ENCODE results near the gene NEK1.
A peak's percentile ranks its signal among the peaks of the same experiment; 100 is the strongest.
"Not testable (repeated sequence)": the region's sequence is repeated elsewhere in the genome, so short reads cannot be mapped to it uniquely, and the experiment has no call there.

Gene NEK1

DNA sequence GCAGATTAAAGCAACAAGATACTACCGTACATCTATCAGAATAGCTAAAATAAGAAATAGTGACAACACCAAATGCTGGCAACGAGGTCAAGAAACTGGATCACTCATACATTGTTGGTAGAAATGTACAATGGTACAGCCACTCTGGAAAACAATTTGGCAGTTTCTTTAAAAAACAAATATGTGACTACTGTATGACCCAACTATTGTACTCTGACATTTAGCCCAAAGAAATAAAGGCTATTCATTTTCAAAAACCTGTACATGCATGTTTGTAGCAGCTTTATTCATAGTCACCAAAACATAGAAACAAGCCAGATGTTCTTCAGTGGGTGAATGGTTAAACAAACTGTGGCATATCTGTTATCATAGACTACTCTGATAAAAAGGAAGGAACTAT is 16.2 kb upstream of the NEK1 start:
- FAIRE-seq (no peak), DNase-seq (ENCODE audit: low spot score) (no peak)

DNA sequence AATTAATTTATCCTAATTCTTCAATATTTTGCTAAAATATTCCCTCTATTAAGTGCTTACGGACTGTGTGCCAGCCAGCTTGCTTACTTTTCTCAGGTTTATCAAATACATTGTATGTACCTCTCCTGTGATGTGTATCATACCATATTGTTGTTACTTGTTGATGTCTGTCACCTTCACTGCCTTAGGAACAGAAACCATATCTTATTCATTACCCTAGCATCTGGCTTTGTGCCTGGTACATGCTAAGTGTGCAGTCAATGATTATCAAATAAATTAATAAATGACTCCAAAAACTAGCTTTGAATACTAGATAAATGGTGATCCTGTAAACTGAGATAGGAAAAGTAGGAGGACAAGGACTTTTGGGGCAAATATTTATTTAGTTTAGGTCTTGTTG is 14.9 kb upstream of the NEK1 start:
- peak; percentile 81 for FAIRE-seq

DNA sequence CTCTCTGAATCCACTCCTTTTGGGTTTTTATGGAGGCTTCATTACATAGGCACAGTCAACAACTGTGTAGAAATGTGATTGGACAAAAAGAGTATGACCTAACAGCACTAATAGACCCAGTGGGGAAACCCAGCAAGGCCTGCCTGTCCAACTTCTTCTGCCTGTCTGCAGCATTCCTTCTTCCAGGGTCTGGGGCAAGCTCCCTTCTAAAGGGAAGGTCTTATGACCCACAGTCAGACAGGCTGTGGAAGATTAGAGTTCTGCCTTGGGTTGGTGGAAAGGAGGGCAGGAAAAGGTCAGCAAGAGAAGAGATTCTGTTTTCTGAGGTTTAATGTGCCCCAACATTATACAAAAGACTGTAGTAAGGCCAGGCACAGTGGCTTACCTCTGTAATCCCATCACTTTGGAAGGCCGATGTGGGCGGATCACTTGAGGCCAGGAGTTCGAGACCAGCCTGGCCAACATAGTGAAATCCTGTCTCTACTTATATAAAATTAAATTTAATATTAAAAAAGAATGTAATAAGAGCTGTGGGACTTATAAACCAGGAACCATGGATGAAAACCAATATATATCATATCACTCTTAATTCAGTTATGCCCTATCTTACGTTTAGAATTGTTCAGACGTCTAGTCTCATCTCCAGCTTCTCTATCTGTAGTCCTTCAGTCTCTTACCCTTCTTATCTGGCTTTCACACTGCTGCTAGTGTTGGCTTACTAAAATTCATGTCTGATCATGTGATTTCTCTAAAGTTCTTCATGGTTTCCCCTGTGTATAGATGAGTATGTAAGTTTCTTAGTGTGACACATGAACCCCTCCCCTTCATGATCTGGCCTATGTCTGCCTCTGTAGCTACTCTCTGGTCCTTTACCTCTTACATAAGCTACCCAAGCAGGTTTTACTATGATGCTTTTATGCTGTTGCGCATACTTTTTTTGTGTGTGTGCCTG is 14.2 kb upstream of the NEK1 start:
- no peak for FAIRE-seq
- no peak for DNase-seq (ENCODE audit: low spot score)

More for the DNA sequence above, 14.9 kb upstream of the NEK1 start:
- peak; percentile 48 for DNase-seq (ENCODE audit: low spot score)

DNA sequence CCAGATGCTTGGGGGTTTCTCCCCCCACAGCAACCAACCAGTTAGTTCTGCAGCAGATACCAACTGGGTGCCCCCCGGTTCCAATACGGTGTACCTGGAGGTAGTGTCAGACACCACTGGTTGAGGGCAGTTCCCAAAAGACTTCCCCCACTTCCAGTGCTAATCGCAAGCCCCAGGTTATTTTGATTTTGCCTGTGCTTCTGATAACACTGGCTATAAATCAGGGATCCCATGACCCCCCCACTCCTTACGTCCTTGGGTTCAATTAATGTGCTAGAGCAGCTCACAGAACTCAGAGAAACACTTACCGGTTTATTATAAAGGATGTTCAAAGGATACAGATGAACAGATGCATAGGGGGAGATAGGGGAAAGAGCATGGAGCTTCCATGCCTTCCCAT is 13.5 kb upstream of the NEK1 start:
- DNase-seq (ENCODE audit: low spot score) (no peak), FAIRE-seq (no peak)

DNA sequence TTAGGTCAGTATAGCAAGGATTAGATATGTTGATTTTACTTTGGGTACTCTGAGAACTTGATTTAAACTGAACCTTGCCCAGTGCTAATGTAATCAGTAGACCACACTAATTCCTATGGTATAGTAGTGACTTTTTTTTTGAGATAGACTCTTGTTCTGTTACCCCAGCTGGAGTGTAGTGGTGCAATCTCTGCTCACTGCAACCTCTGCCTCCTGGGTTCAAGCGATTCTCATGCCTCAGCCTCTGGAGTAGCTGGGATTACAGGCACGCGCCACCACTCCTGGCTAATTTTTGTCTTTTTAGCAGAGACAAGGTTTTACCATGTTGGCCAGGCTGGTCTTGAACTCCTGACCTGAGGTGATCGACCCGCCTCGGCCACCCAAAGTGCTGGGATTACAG is 11.6 kb upstream of the NEK1 start:
- DNase-seq (ENCODE audit: low spot score); FAIRE-seq: not testable (repeated sequence)

DNA sequence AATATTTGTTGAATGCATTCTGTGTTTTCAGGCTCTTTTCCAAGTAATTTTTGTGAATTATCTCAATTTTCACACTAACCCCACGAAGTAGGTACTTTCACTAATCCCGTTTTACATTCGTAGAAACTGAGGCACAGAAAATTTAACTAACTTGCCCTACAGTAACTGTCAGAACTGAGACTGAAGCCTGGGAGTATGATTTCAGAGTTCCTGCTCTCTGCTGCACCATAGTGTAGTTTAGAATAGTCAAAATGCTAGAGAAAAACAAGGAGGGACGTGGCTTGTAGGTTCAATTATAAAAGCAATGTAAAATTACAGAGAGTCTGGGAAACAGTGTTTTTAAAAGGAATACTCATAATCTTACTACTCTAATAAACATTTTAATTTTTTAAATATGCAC is 10.2 kb upstream of the NEK1 start:
- DNase-seq (ENCODE audit: low spot score) (no peak), FAIRE-seq (no peak)

DNA sequence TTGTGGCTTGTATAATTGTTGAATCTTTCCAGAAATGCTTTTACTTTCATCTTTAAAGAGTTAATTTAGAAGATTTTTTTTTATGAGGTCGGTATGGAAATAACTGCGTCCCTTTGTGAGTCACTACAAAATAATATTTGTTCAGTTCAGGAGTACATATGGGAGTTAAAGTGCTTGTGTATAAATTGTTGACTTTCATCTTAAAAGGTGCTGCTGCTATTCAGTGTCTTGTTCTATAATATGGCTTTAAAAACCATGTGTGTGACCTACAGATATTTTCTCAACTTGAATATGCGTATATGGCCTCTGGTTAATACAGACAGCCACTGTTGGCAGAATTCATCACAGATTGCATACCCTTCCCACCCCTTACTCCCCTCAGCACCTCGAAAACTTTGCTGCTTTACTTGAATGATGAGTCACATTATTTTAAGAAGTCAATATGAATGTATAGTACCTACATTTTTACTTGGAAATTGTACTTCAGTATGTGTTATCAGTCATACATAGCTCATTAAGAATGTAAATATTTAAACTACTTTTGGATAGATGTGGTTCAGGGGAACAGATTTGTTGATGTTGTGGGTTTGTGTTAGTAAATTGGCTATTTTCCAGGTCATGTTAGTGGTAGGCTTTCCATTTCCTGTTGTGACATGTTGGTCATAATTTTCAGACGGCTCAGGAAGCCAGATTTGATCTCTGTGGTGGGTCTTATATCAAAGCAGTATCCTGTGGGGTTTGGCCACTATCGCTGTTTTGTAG is 9.5 kb upstream of the NEK1 start:
- FAIRE-seq: no peak
- peak; percentile 19 for DNase-seq (ENCODE audit: low spot score)

DNA sequence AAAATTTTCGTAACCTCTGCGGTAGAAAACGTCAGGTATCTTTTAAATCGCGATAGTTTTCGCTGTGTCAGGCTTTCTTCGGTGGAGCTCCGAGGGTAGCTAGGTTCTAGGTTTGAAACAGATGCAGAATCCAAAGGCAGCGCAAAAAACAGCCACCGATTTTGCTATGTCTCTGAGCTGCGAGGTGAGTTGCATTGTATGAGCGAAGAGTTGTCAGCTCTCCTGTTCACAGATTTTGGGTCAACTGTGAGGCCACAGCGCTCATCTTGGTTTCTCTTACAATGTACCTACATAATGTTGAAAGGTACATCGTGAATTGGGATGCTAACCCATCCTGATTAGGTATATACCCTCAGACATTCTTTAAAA is 8.5 kb upstream of the NEK1 start:
- DNase-seq (ENCODE audit: low spot score): no peak
- no peak for FAIRE-seq

DNA sequence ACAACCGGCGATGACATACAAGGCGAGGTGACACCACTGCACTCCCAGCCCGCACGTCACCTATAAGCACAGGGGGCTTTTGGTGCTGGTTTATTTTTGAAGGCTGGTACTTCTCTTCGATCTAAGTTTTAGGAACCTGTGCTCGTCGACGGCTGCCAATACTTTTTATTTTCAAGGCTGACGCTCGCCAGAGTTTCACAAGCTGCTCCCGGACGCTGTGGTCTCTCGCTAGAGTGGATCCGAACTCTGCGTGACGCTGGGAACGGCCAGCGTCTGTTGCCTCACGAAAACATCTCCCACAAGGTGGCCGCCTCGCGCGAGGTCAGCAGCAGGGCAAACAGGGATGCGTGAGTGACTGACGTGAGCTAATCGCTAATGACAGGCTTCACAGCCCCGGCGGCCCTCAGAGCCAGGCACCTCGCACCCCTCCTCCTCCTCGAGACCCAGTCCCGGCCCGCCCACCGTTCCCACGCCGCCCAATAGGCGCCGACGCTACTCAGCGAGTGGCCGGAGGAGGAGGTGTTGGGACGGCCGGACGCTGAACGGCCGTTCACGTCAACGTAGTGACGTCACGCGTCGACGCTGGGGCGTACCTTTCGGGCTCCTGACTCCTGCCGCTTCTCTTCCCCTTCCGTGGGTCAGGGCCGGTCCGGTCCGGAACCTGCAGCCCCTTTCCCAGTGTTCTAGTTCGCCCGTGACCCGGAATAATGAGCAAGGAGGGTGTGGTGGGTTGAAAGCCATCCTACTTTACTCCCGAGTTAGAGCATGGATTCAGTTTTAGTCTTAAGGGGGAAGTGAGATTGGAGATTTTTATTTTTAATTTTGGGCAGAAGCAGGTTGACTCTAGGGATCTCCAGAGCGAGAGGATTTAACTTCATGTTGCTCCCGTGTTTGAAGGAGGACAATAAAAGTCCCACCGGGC is 7.8 kb upstream of the NEK1 start, which contains the start of gene CLCN3:
Gene CLCN3 (plus strand): TSS at position 621 of the 922 bp plus-strand sequence. CDS start 15,351 bp downstream, outside the sequence.
- DNase-seq (ENCODE audit: low spot score) (peak; percentile 84), FAIRE-seq (peak; percentile 54)

DNA sequence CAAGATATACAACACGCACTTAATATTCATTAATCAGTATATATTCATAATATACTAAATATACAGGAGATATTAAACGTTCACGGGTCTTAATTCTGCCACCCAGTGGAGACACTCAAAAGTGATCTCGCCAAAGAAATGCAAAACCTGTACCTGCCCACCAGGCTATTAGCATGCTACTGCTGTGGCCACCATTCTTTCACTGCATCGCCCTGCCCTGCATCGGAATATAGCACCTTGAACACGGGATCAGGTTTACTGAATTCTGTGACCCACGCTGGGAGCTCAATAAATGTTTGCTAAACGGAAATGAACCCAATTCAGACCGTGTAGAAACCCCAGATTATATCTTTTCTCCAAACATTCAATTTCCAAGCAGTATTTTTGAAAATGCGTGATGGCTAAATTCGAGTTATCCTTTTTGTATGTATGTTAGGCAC is 7.2 kb upstream of the NEK1 start:
- peak; percentile 33 for DNase-seq (ENCODE audit: low spot score)
- no peak for FAIRE-seq

DNA sequence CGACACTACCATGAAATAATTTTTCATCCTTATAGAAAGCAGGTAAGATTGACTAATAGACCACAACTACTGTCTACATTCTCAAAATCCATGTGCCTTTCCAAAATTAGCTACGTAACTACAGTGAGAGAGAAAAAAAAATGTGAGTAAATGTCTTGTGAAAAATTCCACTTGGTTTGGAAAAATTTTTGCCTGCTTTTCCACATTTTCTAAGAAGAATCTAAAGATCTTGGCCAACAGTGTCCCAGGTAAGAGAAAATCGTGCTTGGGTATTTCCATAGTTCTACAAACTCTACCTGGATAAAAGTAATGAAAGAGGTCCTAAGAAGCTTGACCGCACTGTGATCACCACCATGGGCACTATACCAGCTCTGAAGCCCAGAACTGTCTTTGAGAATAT is 6.6 kb upstream of the NEK1 start:
- FAIRE-seq (no peak), DNase-seq (ENCODE audit: low spot score) (no peak)

DNA sequence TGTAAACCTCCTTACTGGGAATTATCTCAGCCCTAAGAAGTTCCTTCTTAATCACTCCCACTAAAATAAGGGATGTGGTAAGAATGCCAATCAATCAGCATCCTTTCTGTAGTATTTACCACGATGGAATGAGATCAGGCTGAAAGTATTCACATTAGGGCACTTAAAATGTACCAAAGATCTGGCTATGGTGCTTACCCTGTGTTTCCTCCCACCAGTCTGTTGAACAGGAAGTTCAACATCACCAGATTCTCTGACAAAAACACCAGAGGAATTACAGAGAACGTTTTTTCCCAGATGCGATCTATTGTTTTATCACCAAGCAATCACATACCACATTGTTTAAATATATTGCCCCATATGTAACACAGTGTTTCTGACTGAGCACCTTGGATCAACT is 5.9 kb upstream of the NEK1 start:
- FAIRE-seq (no peak), DNase-seq (ENCODE audit: low spot score) (no peak)

DNA sequence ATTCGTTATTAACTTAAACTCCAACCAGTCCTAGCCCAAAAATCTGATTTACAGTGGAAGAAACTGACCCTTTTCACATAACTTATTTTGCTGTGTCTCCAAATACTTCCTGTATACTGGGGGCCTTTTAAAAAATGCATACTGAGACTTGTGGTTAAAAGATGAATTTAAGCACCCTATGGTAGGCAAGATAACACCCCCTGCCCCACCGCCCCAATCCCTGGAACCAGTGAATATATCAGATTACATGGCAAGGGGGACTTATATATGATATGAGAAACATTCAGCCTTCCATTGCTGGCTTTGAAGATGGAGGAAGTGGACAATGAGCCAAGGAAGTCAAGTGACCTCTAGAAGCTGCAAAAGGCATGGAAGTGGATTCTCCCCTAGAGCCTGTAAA is 4.9 kb upstream of the NEK1 start:
- DNase-seq (ENCODE audit: low spot score): no peak
- FAIRE-seq: no peak

DNA sequence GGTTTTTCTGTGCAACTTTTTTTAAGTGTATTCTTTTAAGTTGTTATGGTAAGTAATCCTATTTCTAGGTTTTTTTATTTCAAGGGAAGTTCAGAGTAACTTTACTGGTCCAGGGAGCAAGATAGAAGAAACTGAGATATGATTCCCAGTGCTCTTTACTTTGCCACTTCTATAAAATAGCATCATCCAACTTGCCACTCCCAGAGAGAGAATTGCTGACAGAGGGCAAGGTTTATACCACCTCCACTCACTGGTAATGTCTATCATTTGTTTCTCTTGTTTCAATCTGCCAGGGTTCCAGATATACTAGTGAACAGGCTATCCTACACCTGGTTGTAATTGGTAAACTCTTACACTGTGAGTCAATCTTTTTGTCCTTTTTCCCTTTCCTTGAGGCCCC is 4.5 kb upstream of the NEK1 start:
- no peak for DNase-seq (ENCODE audit: low spot score)
- no peak for FAIRE-seq

DNA sequence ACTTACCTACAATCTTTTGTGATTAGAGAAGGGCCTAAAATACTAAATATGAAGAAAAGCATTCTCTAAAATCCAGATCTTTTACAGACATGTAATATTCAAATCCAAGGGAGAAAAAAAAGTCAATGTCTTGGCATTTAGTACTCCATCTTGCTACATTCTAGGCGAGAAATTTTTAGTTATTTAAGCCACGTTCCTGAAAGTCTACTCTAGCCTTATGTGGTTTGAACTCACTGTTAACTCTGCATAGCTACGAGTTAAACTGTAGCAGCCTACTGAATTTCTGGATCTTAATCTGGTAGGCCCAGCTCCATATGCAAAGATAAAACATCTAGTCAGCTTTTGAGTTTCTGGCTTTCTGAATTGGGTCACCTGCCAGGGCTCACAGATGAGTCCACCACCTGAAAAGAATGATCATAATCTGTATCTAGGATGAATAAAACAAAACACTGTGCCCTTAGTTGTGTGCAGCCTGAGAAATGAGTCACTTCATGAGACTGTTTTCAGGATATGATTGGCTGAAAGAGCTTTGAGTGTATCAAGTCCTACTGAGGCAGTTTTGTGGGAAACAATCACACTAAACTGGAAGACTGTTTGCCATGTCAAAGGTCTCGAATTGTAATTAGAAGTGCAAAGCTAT is 3.2 kb upstream of the NEK1 start:
- no peak for FAIRE-seq
- peak; percentile 52 for DNase-seq (ENCODE audit: low spot score)

DNA sequence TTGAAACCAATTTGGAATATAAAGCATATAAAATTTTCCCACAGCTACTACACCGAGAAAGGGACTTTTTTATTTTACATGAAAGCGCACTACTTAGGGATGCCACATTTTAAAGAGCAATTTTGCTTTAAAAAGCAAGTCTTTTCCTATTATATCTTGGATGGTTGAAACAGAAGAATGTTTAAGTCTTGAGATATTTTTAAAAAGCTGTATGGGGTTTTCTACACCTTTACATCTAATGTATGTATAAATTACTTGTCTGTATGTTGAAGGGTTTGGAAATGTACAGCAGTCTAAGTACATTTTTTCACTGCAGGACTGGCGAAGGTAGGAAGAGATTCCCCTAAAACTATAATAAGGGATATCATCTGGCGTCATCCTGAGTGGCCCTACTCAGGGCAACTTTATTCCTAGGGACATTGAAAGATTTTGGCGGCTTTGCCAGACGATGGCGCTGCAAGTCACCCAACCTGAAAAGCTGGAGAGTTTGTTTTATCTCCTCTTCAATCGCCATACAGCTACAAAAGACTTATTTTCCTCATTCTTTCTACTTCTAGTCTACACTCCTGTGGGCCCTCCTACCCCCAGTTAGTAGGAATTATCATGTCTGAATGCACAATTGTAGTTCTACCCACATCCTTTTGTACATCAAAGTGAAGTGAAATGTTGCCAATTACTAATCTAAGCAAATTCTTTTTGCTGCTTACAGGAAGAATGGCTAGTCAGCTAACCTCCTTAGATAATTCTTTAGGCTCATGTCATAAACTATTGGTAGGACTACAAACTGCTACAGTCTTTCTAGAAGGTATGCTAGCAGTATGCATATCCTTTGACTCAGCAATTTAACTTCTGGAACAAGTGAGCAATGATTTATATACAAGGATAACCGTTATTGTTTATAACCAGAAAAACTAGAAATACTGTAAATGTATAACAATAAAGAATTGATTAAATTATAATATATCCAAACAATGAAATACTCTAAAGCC is 782 bp upstream of the NEK1 start:
- FAIRE-seq (no peak), DNase-seq (ENCODE audit: low spot score) (peak; percentile 38)

DNA sequence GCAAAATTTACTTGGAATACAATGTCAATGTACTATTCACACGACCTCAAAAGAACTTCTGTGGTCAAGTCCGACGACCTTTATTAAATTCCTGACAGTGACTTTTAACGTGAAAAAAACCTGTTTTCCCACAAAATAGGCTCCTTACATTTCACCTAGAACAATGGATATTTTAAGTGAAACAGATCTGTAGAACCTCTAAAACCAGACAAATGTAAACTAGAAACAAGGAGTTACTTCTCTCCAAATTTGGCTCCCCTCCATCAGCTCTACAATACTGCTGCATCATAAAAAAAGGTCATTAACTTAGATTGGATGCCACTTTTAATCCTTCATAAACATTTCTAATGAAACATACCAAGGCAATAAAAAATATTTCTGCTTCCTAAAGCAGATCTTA is 1.2 kb downstream of the NEK1 start:
- DNase-seq (ENCODE audit: low spot score): no peak
- no peak for FAIRE-seq

DNA sequence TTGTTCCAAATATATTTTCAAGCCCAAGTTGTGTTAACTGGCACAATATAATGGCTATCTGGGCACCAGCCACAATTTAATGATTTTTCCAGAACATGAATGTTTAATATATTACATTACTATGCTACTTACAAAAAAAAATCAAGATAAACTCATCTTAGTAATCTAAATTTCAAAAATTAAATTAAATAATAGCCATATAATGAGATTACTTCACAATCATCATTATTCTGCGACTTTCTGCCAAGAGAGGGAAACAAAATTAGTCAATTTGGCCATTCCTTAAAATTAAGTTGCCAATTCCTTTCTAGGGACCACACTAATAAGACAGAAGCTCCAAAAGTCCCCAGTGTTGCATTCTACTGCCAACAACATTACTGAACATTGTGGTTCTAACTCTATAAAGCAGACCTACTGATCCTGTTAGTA is 7.5 kb downstream of the NEK1 start:
- DNase-seq (ENCODE audit: low spot score) (no peak), FAIRE-seq (no peak)

DNA sequence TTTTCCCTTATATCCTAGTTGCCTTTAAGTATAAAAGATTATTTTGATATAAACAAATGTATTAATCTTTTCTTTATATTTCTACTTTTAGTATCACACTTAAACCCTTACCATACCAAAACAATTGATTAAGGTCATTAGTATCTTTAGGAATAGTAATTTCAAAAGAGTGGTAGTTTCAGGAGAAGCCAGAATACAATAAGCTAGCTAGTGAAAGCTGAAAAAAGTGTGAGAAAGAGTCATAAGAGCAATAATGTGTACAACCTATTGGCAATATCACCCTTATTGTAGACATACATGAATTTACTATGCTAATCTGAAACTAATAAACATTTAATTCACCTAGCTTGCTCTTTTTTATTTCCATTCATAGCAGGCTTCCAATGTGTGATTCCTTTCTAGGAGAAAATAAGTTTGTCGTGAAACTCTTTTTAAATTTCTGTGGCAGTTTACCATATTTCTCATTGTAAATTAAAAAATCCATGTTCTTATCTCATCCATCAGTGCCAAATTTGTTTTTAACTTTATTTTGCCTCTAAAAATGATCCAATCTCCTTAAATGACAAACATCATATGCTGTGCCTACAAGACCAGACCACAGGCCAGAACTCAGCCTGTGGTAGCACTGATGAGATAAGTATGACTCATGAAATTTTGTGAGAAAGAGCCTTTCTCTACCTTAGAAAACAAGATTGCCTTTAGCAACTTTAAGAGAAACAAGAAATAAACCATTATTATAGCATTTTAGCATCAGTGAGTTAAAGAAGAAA is 8.1 kb downstream of the NEK1 start:
- FAIRE-seq (peak; percentile 86), DNase-seq (ENCODE audit: low spot score) (peak; percentile 45)

Data from RCC 7860 (cell line).